CD4-positive, alpha-beta memory T cell (primary cell): ENCODE results near the gene ASB7. TPM values are rescaled to one million over a fixed set of nuclear protein-coding genes. Genes with fewer than 3 reads are reported as not detected.
"Not testable (repeated sequence)": the region's sequence is repeated elsewhere in the genome, so short reads cannot be mapped to it uniquely, and the experiment has no call there.

ENCODE experiments used
- CTCF ChIA-PET: fragments of 350-600 bp; sonication (Branson Sonifier 250); formaldehyde crosslinking; loops from one replicate; lab custom pipeline; 2021; ENCODE audit warnings: inconsistent platforms; ENCODE audit not compliant: partially characterized antibody; lab: Charles Lee
- POLR2A ChIA-PET: fragments of 350-600 bp; sonication (Branson Sonifier 250); formaldehyde crosslinking; loops from one replicate; lab custom pipeline; 2021; ENCODE audit not compliant: partially characterized antibody; lab: Charles Lee
- DNase-seq, 5 donors: peaks; one replicate each; pipeline versions ENCODE4 v3.0.0 to v3.0.0-alpha.2; 2020 to 2022; ENCODE audit warnings: mixed read lengths in 1 of 5
- H3K27ac ChIP-seq: one replicate; pipeline ENCODE4 v1.7.0; 2013; ENCODE audit warnings: low read depth, low read length
- H3K27me3 ChIP-seq: 2 replicates; pipeline ENCODE4 v1.7.0; 2013; ENCODE audit warnings: mild to moderate bottlenecking, low read length, moderate library complexity; ENCODE audit not compliant: insufficient read depth
- H3K36me3 ChIP-seq: 2 replicates; pipeline ENCODE4 v1.7.0; 2013; ENCODE audit warnings: mild to moderate bottlenecking, low read length, moderate library complexity; ENCODE audit not compliant: insufficient read depth
- H3K4me1 ChIP-seq: 2 replicates; pipeline ENCODE4 v1.7.0; 2013; ENCODE audit warnings: mild to moderate bottlenecking, low read length, moderate library complexity; ENCODE audit not compliant: insufficient read depth
- H3K4me3 ChIP-seq, 2 donors: one replicate each; pipeline ENCODE4 v1.7.0; 2013; ENCODE audit warnings: low read length in 2 of 2, mild to moderate bottlenecking in 1 of 2
- H3K9me3 ChIP-seq, 2 donors: one replicate each; pipeline ENCODE4 v1.7.0; 2013; ENCODE audit warnings: low read length in 2 of 2, control low read depth in 1 of 2; ENCODE audit not compliant: control insufficient read depth in 1 of 2
- H3K27ac Mint-ChIP-seq, 7 donors: one replicate each; pipeline ENCODE4 v1.8.0; 2020 to 2021; ENCODE audit warnings: mixed read lengths in 7 of 7, mild to moderate bottlenecking in 6 of 7, inconsistent platforms in 3 of 7, moderate library complexity in 3 of 7
- H3K27me3 Mint-ChIP-seq, 2 donors: one replicate each; pipeline ENCODE4 v1.8.0; 2020 to 2021; ENCODE audit warnings: mixed read lengths in 2 of 2
- H3K36me3 Mint-ChIP-seq, 2 donors: one replicate each; pipeline ENCODE4 v1.8.0; 2020 to 2021; ENCODE audit warnings: mixed read lengths in 2 of 2, inconsistent platforms in 1 of 2, mild to moderate bottlenecking in 1 of 2
- H3K4me1 Mint-ChIP-seq, 4 donors: one replicate each; pipeline ENCODE4 v1.8.0; 2020 to 2021; ENCODE audit warnings: mixed read lengths in 4 of 4, mild to moderate bottlenecking in 1 of 4
- H3K4me3 Mint-ChIP-seq, 8 donors: one replicate each; pipeline ENCODE4 v1.8.0; 2020 to 2021; ENCODE audit warnings: mixed read lengths in 8 of 8, mild to moderate bottlenecking in 7 of 8, moderate library complexity in 6 of 8, inconsistent platforms in 3 of 8
- H3K9me3 Mint-ChIP-seq, 8 donors: one replicate each; pipeline ENCODE4 v1.8.0; 2020 to 2021; ENCODE audit warnings: mixed read lengths in 8 of 8, mild to moderate bottlenecking in 5 of 8, inconsistent platforms in 3 of 8, moderate library complexity in 1 of 8
- intact Hi-C: fragments of 100-400 bp; cut with micrococcal nuclease; formaldehyde crosslinking; loops from one replicate; pipeline ENCODE4 v1.15.1; 2023
- polyA plus RNA-seq, 2 donors: library from polyadenylated mRNA; unstranded; fragments of 300-500 nt; fragmentation: Illumina TruSeq; gene quantifications; one replicate each; pipeline ENCODE4 v1.2.3, GENCODE V29; 2021
- total RNA-seq, 2 experiments: library from RNA; stranded (reverse); gene quantifications; one replicate each; pipeline ENCODE4 v1.2.3, GENCODE V29; 2021

The ASB7 gene
- total and polyA plus RNA-seq, 4 experiments from 2014 or later: 14.3 to 20.0 (median 17.7) TPM

DNA sequence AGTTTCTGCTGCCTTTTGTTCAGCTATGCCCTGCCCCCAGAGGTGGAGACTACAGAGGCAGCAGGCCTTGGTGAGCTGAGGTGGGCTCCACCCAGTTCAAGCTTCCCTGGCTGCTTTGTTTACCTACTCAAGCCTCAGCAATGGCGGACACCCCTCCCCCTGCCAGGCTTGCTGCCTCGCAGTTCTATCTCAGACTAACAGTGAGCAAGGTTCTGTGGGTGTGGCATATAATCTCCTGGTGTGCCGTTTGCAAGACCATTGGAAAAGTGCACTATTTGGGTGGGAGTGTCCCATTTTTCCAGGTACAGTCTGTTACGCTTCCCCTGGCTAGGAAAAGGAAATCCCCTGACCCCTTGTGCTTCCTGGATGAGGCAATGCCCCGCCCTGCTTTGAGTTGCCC lies 76.8 kb downstream of the ASB7 start:
- H3K9me3 ChIP-seq, H3K4me3 Mint-ChIP-seq, H3K36me3 Mint-ChIP-seq, H3K36me3 ChIP-seq, DNase-seq, CTCF ChIA-PET, H3K27ac ChIP-seq, H3K27ac Mint-ChIP-seq, H3K27me3 ChIP-seq, POLR2A ChIA-PET, H3K4me3 ChIP-seq, intact Hi-C loops, H3K4me1 Mint-ChIP-seq, H3K4me1 ChIP-seq: not testable (repeated sequence)
- Mint-ChIP-seq H3K9me3 (peaks cover 0 to 31% (median 9%) of the 10 kb centered on the region in 8 donors), H3K27me3 (peaks cover 10% of the 10 kb centered on the region in 2 donors)

DNA sequence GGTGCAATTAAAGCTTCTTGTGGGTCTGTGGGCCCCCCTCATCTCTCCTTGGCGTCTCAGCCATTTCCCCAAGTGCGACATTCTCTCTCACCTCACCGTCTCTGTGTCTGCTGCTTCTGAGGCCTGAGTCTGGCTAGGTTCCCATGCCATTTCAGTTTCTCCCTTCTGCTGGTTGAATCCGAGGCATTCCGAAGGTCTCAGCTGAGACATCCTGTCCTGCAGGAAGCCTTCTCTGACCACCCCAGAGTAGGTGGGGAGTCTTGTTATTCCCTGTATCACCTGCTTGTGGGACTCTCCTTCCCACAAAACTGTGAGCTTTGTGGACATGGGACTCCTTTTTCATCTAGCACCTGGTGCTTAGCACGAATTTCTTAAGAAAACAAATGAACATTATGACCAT lies 78.3 kb downstream of the ASB7 start:
- H3K27ac ChIP-seq: no peak overlapping the region
- DNase-seq: no peak
- ChIA-PET POLR2A (no interaction called here), CTCF (no interaction called here)
- peaks cover 0 to 5% of the 10 kb centered on the region in 2 donors for H3K36me3 Mint-ChIP-seq
- no peaks in the 10 kb centered on the region for H3K9me3 ChIP-seq
- H3K4me1 Mint-ChIP-seq: no peaks in the 10 kb centered on the region
- H3K4me1 ChIP-seq: no peaks in the 10 kb centered on the region
- no peaks in the 10 kb centered on the region for H3K27me3 ChIP-seq
- no peaks in the 10 kb centered on the region for H3K36me3 ChIP-seq
- H3K4me3 ChIP-seq: no peak overlapping the region
- intact Hi-C loops: no loop called here
- peak overlapping the region in 1 of 7 donors; percentile 47 for H3K27ac Mint-ChIP-seq
- H3K27me3 Mint-ChIP-seq: peaks cover 10 to 13% of the 10 kb centered on the region in 2 donors
- peaks cover 0 to 26% (median 9%) of the 10 kb centered on the region in 8 donors for H3K9me3 Mint-ChIP-seq
- no peak overlapping the region for H3K4me3 Mint-ChIP-seq

DNA sequence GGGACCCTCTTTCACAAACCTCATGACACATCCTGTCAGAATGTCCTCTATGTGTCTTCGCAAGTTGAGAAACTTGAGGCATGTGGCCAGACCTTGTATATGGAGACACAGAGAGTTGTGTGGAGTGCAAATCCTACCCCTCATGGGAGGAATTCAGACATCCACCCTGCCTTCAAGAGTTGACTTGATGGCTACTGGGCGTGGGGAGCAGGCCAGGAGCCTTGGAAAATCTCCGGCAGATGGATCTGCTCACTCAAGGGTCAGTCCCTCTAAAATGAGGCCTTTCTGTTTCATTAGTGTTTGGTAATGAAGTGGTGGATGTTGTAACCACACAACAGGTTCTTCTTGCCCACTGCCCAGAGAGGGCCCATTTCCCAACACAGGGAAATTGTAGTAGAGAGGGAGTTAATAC lies 79.0 kb downstream of the ASB7 start:
- H3K27ac Mint-ChIP-seq: no peak overlapping the region
- no peaks in the 10 kb centered on the region for H3K4me1 Mint-ChIP-seq
- no peaks in the 10 kb centered on the region for H3K27me3 ChIP-seq
- H3K9me3 ChIP-seq: no peaks in the 10 kb centered on the region
- no peak for DNase-seq
- peaks cover 10 to 13% of the 10 kb centered on the region in 2 donors for H3K27me3 Mint-ChIP-seq
- H3K36me3 ChIP-seq: no peaks in the 10 kb centered on the region
- no peak overlapping the region for H3K4me3 ChIP-seq
- intact Hi-C loops: no loop called here
- CTCF ChIA-PET: no interaction called here
- peaks cover 0 to 5% of the 10 kb centered on the region in 2 donors for H3K36me3 Mint-ChIP-seq
- H3K4me3 Mint-ChIP-seq: no peak overlapping the region
- peaks cover 0 to 26% (median 7%) of the 10 kb centered on the region in 8 donors for H3K9me3 Mint-ChIP-seq
- no peak overlapping the region for H3K27ac ChIP-seq
- no peaks in the 10 kb centered on the region for H3K4me1 ChIP-seq
- POLR2A ChIA-PET: no interaction called here

DNA sequence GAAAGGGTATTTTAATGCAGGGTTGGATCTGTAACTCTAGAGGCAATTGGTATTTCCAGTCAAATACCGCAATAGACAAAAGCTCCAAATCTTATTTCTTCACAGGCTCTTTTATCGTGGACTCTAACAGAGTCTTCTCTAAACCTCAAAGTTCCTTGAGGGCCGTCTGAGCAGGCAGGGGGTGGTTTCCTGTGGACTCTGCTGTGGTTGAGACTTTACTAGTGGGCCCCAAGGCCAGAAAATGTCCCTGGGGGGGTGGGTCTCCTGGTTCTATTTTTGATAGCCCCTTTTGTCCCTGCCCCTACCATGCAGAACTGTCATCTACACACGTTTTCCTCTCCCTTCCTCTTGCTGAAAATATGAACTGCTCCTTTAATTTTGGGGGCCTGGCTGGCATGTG lies 80.1 kb downstream of the ASB7 start:
- peaks cover 0 to 26% (median 4%) of the 10 kb centered on the region in 8 donors for H3K9me3 Mint-ChIP-seq
- H3K27me3 ChIP-seq: no peaks in the 10 kb centered on the region
- POLR2A ChIA-PET: no interaction called here

DNA sequence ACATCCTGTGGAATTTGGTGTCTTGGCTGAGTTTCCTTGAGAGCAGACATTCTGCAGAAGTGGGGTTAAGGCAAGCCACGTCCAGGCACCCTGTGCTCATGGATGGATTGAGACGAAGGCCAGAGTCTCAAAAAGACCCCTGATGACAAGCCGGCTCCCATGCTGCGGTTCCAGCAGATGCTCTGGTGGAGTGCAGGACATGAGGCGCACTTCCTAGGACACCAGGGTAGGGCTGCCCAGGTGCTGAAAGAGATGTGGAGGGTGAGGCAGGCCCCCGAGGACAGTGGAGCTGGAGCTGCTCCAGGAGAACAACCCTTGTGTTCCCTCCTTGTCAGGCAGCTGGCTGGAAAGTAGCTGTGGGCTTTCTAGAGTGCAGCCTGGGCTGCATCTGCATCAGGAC lies 81.0 kb downstream of the ASB7 start:
- Mint-ChIP-seq H3K27ac (no peak overlapping the region), H3K9me3 (peaks cover 0 to 20% (median 4%) of the 10 kb centered on the region in 8 donors), H3K36me3 (peaks cover 0 to 5% of the 10 kb centered on the region in 2 donors), H3K4me3 (no peak overlapping the region), H3K4me1 (no peaks in the 10 kb centered on the region), H3K27me3 (peaks cover 5 to 8% of the 10 kb centered on the region in 2 donors)
- no peaks in the 10 kb centered on the region for H3K9me3 ChIP-seq
- no peak for DNase-seq
- intact Hi-C loops: no loop called here
- CTCF ChIA-PET: no interaction called here
- H3K4me1 ChIP-seq: no peaks in the 10 kb centered on the region
- no peaks in the 10 kb centered on the region for H3K36me3 ChIP-seq
- H3K4me3 ChIP-seq: no peak overlapping the region
- H3K27ac ChIP-seq: no peak overlapping the region
- POLR2A ChIA-PET: no interaction called here
- no peaks in the 10 kb centered on the region for H3K27me3 ChIP-seq

More for the DNA sequence above, 80.1 kb downstream of the ASB7 start:
- CTCF ChIA-PET: no interaction called here
- no peaks in the 10 kb centered on the region for H3K4me1 Mint-ChIP-seq
- no peak for DNase-seq
- intact Hi-C loops: no loop called here
- no peak overlapping the region for H3K4me3 Mint-ChIP-seq
- no peaks in the 10 kb centered on the region for H3K4me1 ChIP-seq
- H3K36me3 Mint-ChIP-seq: peaks cover 0 to 5% of the 10 kb centered on the region in 2 donors
- no peak overlapping the region for H3K27ac ChIP-seq
- H3K36me3 ChIP-seq: no peaks in the 10 kb centered on the region
- H3K9me3 ChIP-seq: no peaks in the 10 kb centered on the region
- H3K27me3 Mint-ChIP-seq: peaks cover 7 to 13% of the 10 kb centered on the region in 2 donors
- no peak overlapping the region for H3K4me3 ChIP-seq
- no peak overlapping the region for H3K27ac Mint-ChIP-seq

DNA sequence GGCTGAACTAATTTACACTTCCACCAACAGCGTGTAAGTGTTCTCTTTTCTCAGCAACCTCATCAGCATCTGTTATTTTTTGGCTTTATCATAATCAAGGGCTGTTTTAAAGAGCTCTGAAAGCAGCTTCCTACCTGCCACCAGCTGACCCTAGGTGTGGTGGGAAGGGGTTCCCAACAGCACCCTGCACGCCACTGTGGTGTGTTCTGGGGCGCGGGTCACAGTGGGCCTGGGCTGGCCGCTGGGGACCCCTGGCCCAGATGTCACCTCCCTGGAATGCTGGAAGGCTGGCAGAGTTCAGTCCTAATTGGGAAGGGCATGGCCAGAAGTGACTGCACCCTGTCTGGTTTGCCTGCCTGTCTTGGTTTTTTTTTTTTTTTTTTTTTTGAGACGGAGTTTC lies 82.2 kb downstream of the ASB7 start:
- Mint-ChIP-seq H3K36me3 (peaks cover 0 to 5% of the 10 kb centered on the region in 2 donors), H3K27me3 (peaks cover 5 to 8% of the 10 kb centered on the region in 2 donors), H3K4me1 (no peaks in the 10 kb centered on the region), H3K27ac (no peak overlapping the region), H3K9me3 (peaks cover 0 to 20% (median 4%) of the 10 kb centered on the region in 8 donors), H3K4me3 (no peak overlapping the region)
- Histone ChIP-seq H3K27ac (no peak overlapping the region), H3K27me3 (no peaks in the 10 kb centered on the region), H3K4me3 (no peak overlapping the region), H3K9me3 (no peaks in the 10 kb centered on the region), H3K4me1 (no peaks in the 10 kb centered on the region), H3K36me3 (no peaks in the 10 kb centered on the region)
- DNase-seq: no peak
- ChIA-PET CTCF (no interaction called here), POLR2A (no interaction called here)
- intact Hi-C loops: no loop called here

DNA sequence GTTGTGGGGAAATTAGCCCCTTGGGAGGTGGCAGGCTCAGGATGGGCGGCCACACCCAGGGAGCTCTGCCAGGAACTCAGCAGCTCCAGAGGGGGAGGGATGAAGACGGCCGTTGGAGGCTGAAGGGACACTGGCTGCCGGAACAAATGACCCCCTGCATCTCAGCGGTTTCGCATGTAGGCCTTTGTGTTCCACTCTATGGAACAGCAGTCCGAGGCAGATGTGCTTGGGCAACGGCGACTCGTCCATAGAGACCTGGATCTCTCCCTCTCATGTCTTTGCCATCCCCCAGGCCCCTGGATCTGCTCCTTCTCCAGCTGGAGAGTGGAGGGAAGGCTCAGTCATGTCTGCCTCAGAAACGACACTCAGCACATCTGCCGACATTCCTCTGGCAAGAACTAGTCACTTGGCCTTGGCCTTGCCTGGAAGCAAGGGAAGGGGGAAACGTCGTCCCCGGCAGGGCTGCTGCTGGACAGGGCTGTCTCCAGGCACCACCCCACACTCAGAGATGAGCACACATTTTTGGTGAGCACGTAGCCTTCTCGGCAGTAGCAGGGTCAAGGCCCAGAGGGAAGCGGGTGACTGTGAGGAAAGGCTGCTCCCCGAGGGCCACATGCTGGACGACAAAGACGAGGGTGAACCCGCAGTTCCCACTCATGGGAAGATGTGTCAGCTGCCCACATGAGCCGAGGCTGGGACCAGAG lies 83.8 kb downstream of the ASB7 start:
- Mint-ChIP-seq H3K9me3 (peaks cover 0 to 10% (median 3%) of the 10 kb centered on the region in 8 donors), H3K4me3 (no peak overlapping the region), H3K27me3 (peaks cover 2 to 7% of the 10 kb centered on the region in 2 donors), H3K4me1 (no peaks in the 10 kb centered on the region), H3K36me3 (peaks cover 0 to 5% of the 10 kb centered on the region in 2 donors), H3K27ac (no peak overlapping the region)
- intact Hi-C loops: no loop called here
- Histone ChIP-seq H3K36me3 (no peaks in the 10 kb centered on the region), H3K4me1 (no peaks in the 10 kb centered on the region), H3K9me3 (no peaks in the 10 kb centered on the region), H3K27me3 (no peaks in the 10 kb centered on the region), H3K4me3 (no peak overlapping the region), H3K27ac (no peak overlapping the region)
- DNase-seq: no peak
- POLR2A ChIA-PET: no interaction called here
- CTCF ChIA-PET: no interaction called here
